B cell (primary cell): ENCODE data around the gene EGFL7. TPM values are rescaled to one million over a fixed set of nuclear protein-coding genes. Genes with fewer than 3 reads are reported as not detected.

Source experiments
- ATAC-seq: fragments of 200-7000 bp; cut with Tn5 transposase; one replicate; pipeline ENCODE4 v1.10.0; 2021; ENCODE audit warnings: low read depth, mild to moderate bottlenecking, moderate number of reproducible peaks, moderate library complexity
- CTCF ChIA-PET: fragments of 350-600 bp; sonication (Branson Sonifier 250); formaldehyde crosslinking; loops from one replicate; lab custom pipeline; 2021; ENCODE audit warnings: antibody characterized with exemption, inconsistent platforms; lab: Charles Lee
- POLR2A ChIA-PET: fragments of 350-600 bp; sonication (Branson Sonifier 250); formaldehyde crosslinking; loops from one replicate; lab custom pipeline; 2021; ENCODE audit warnings: antibody characterized with exemption; lab: Charles Lee
- DNase-seq: peaks from one replicate; pipeline ENCODE4 v3.0.0; 2013
- H2AFZ ChIP-seq: 2 replicates; pipeline ENCODE4 v1.6.1; 2012; ENCODE audit warnings: mild to moderate bottlenecking, low read depth, low read length; ENCODE audit not compliant: insufficient read depth, poor library complexity, severe bottlenecking
- H3K27ac ChIP-seq, 2 donors: 1 replicate in 1 of 2; 2 replicates in 1 of 2; pipeline ENCODE4 v1.5.1; 2012 to 2013; ENCODE audit warnings: low read length in 2 of 2, mild to moderate bottlenecking in 2 of 2, moderate library complexity in 1 of 2
- H3K27me3 ChIP-seq, 4 experiments: fragments of 200-600 bp in 1 of 4; sonication (generic) in 1 of 4; replicated peaks in 1 of 4; 1 replicate in 2 of 4; 2 replicates in 2 of 4; pipeline versions ENCODE4 v1.6.1 to v1.7.0; 2013 to 2016; ENCODE audit warnings: low read length in 3 of 4, mild to moderate bottlenecking in 2 of 4, mixed read lengths in 1 of 4, moderate library complexity in 1 of 4; ENCODE audit not compliant: insufficient read depth in 4 of 4, control insufficient read depth in 3 of 4; ENCODE audit errors: control extremely low read depth in 1 of 4
- H3K36me3 ChIP-seq, 2 experiments: replicated peaks in 1 of 2; 1 replicate in 1 of 2; 2 replicates in 1 of 2; pipeline versions ENCODE4 v1.6.1 to v1.7.1; 2013; ENCODE audit warnings: low read length in 1 of 2; ENCODE audit not compliant: insufficient read depth in 2 of 2, control insufficient read depth in 1 of 2; ENCODE audit errors: control extremely low read depth in 1 of 2, extremely low read depth in 1 of 2
- H3K4me1 ChIP-seq, 2 donors: fragments of 200-600 bp in 1 of 2; sonication (generic) in 1 of 2; 1 replicate in 1 of 2; 2 replicates in 1 of 2; pipeline versions ENCODE4 v1.5.1 to v1.6.1; 2013 to 2017; ENCODE audit warnings: low read length in 2 of 2; ENCODE audit not compliant: control insufficient read depth in 2 of 2, insufficient read depth in 2 of 2
- H3K4me2 ChIP-seq: replicated peaks from 2 replicates; pipeline ENCODE3; 2012; ENCODE audit warnings: mild to moderate bottlenecking, low read depth, low read length; ENCODE audit not compliant: poor library complexity, severe bottlenecking
- H3K4me3 ChIP-seq, 5 experiments: fragments of 200-600 bp in 1 of 5; sonication (generic) in 1 of 5; 1 replicate in 3 of 5; 2 replicates in 2 of 5; pipeline versions ENCODE4 v1.5.1 to v1.7.0; 2011 to 2016; ENCODE audit warnings: low read length in 4 of 5, mild to moderate bottlenecking in 4 of 5, low read depth in 2 of 5, control low read depth in 1 of 5, moderate library complexity in 1 of 5; ENCODE audit not compliant: insufficient read depth in 1 of 5; ENCODE audit errors: control extremely low read depth in 1 of 5, extremely low read depth in 1 of 5
- H3K79me2 ChIP-seq: fragments of 200-600 bp; sonication (generic); one replicate; pipeline ENCODE4 v1.6.0; 2016; ENCODE audit warnings: low read length; ENCODE audit not compliant: control insufficient read depth, insufficient read depth
- H3K9ac ChIP-seq: fragments of 200-600 bp; sonication (generic); 2 replicates; pipeline ENCODE4 v1.6.1; 2017; ENCODE audit warnings: mild to moderate bottlenecking, low read length, moderate library complexity
- H3K9me3 ChIP-seq, 3 donors: one replicate each; pipeline versions ENCODE4 v1.6.1 to v1.7.1; 2013; ENCODE audit warnings: low read length in 2 of 3; ENCODE audit not compliant: control insufficient read depth in 2 of 3, insufficient read depth in 1 of 3; ENCODE audit errors: control extremely low read depth in 1 of 3
- H4K20me1 ChIP-seq: 2 replicates; pipeline ENCODE4 v1.6.0; 2012; ENCODE audit warnings: mild to moderate bottlenecking, low read length; ENCODE audit not compliant: insufficient read depth, control insufficient read depth, poor library complexity, severe bottlenecking
- H3K27ac Mint-ChIP-seq: one replicate; pipeline ENCODE4 v1.8.0; 2021; ENCODE audit warnings: mixed read lengths
- H3K27me3 Mint-ChIP-seq: one replicate; pipeline ENCODE4 v1.8.0; 2021; ENCODE audit warnings: mixed read lengths
- H3K4me1 Mint-ChIP-seq: one replicate; pipeline ENCODE4 v1.8.0; 2021; ENCODE audit warnings: mixed read lengths
- H3K4me3 Mint-ChIP-seq: one replicate; pipeline ENCODE4 v1.8.0; 2021; ENCODE audit warnings: mixed read lengths
- H3K9me3 Mint-ChIP-seq: one replicate; pipeline ENCODE4 v1.8.0; 2022; ENCODE audit warnings: mixed read lengths; ENCODE audit not compliant: insufficient read depth
- CTCF ChIP-seq: fragments of 200-600 bp; IDR thresholded peaks from one replicate; pipeline ENCODE4 v1.8.0; 2022; ENCODE audit warnings: antibody characterized with exemption, mild to moderate bottlenecking
- EZH2 ChIP-seq: IDR thresholded peaks from 2 replicates; pipeline ENCODE4 v1.6.1; 2012; ENCODE audit warnings: borderline replicate concordance, low read depth, mild to moderate bottlenecking, moderate library complexity, low read length; ENCODE audit not compliant: insufficient read depth, poor library complexity, severe bottlenecking
- WGBS: methylation state at CpG from one replicate; pipeline ENCODE4 v1.1.5; 2013; ENCODE audit warnings: missing lambda C conversion rate; ENCODE audit not compliant: insufficient coverage; 5-methylcytosine and 5-hydroxymethylcytosine counted together
- intact Hi-C: fragments of 100-400 bp; cut with micrococcal nuclease; formaldehyde crosslinking; loops from one replicate; pipeline ENCODE4 v1.10.0; 2022
- polyA plus RNA-seq: library from polyadenylated mRNA; depleted of rRNA; stranded (reverse); fragments of >200 nt; gene quantifications from 2 replicates; pipeline ENCODE4 v1.2.3, GENCODE V29; 2012
- total RNA-seq, 2 donors: library from RNA; stranded (reverse); fragments of 120-200 nt in 1 of 2; gene quantifications; 1 replicate in 1 of 2; 2 replicates in 1 of 2; pipeline versions ENCODE4 v1.2.3 to v1.2.4, GENCODE V29; 2013 to 2022

Gene EGFL7
- total and polyA plus RNA-seq, 2 donors (not counting 1 experiment from before 2014, with no cell fraction given), result 0.34 TPM; not detected in 1

- Mint-ChIP-seq H3K27me3 (peaks cover 6% of the 10 kb centered on the region), H3K9me3 (no peaks in the 10 kb centered on the region), H3K27ac (no peak overlapping the region), H3K4me3 (no peak overlapping the region), H3K4me1 (peaks cover 39% of the 10 kb centered on the region)
- peaks cover 46 to 63% of the 10 kb centered on the region in 2 donors for H3K4me1 ChIP-seq
- no peak overlapping the region for H3K27ac ChIP-seq
- H3K9ac ChIP-seq, result no peak overlapping the region
- no peaks in the 10 kb centered on the region for H3K79me2 ChIP-seq
- H3K36me3 ChIP-seq, result no peaks in the 10 kb centered on the region
- no peak overlapping the region for H3K4me3 ChIP-seq
- ATAC-seq, result no peak
- no peak overlapping the region for H3K4me2 ChIP-seq
- POLR2A ChIA-PET, result no interaction called here
- peaks cover 0 to 19% (median 0%) of the 10 kb centered on the region in 4 experiments for H3K27me3 ChIP-seq
- no peak overlapping the region for H2AFZ ChIP-seq
- DNase-seq, result no peak
- CTCF ChIA-PET, result no interaction called here
- intact Hi-C loops, result no loop called here
- WGBS, result 76% methylated on average over 27 of the region's 34 CpGs
- no peaks in the 10 kb centered on the region for H4K20me1 ChIP-seq
- H3K9me3 ChIP-seq, result peaks cover 0 to 13% (median 2%) of the 10 kb centered on the region in 3 donors
- TF ChIP-seq CTCF (no peak), EZH2 (no peak)
Measured at GRCh38 chr9:136621019-136621733, 41.5 kb upstream of the EGFL7 start.

- H3K27me3 ChIP-seq, result peaks cover 0 to 19% (median 0%) of the 10 kb centered on the region in 4 experiments
- H3K9me3 Mint-ChIP-seq, result no peaks in the 10 kb centered on the region
Measured at GRCh38 chr9:136621734-136622093, 41.0 kb upstream of the EGFL7 start.

More at GRCh38 chr9:136621734-136622093, 41.0 kb upstream of the EGFL7 start:
- Histone ChIP-seq H3K9me3 (peaks cover 0 to 13% (median 2%) of the 10 kb centered on the region in 3 donors), H2AFZ (no peak overlapping the region), H3K4me1 (peaks cover 44 to 59% of the 10 kb centered on the region in 2 donors), H4K20me1 (no peaks in the 10 kb centered on the region), H3K27ac (no peak overlapping the region), H3K4me2 (no peak overlapping the region), H3K79me2 (no peaks in the 10 kb centered on the region), H3K4me3 (no peak overlapping the region), H3K9ac (no peak overlapping the region), H3K36me3 (no peaks in the 10 kb centered on the region)
- H3K4me3 Mint-ChIP-seq, result no peak overlapping the region
- peaks cover 6% of the 10 kb centered on the region for H3K27me3 Mint-ChIP-seq
- no peak overlapping the region for H3K27ac Mint-ChIP-seq
- no peak for DNase-seq
- TF ChIP-seq CTCF (no peak), EZH2 (no peak)
- POLR2A ChIA-PET, result no interaction called here
- CTCF ChIA-PET, result no interaction called here
- peaks cover 37% of the 10 kb centered on the region for H3K4me1 Mint-ChIP-seq
- WGBS, result 13% methylated on average over 7 of the region's 10 CpGs
- ATAC-seq, result no peak
- intact Hi-C loops, result no loop called here
